Endothelial cell of umbilical vein (primary cell): ENCODE results near the gene NAV2. TPM values are rescaled to one million over a fixed set of nuclear protein-coding genes. Genes with fewer than 3 reads are reported as not detected.

Experiments
- BruUV-seq: library from RNA; stranded (reverse); fragments of 400-500 nt; replicated peaks from 2 replicates; lab custom pipeline; 2021; lab: Mats Ljungman, UMichigan
- CTCF ChIA-PET: fragments of 300-600, 350-600 bp; sonication (Branson Sonifier 250); formaldehyde crosslinking; loops from one replicate; lab custom pipeline; 2021; ENCODE audit warnings: antibody characterized with exemption, inconsistent platforms; lab: Charles Lee
- POLR2A ChIA-PET: fragments of 300-600, 350-600 bp; sonication (Branson Sonifier 250); formaldehyde crosslinking; loops from one replicate; lab custom pipeline; 2021; ENCODE audit warnings: antibody characterized with exemption, inconsistent platforms; lab: Charles Lee
- DNase-seq: peaks from one replicate; pipeline ENCODE4 v3.0.0-alpha.2; 2011; ENCODE audit warnings: low read depth, low spot score
- FAIRE-seq: peaks from 2 replicates; lab custom pipeline; 2011; peaks lifted over from hg19 to GRCh38; lab: Jason Lieb, UNC
- H2AFZ ChIP-seq: 2 replicates; pipeline ENCODE4 v1.6.0; 2012; ENCODE audit warnings: low read depth, low read length, control low read depth, inconsistent platforms
- H3K27ac ChIP-seq: 2 replicates; pipeline ENCODE4 v1.5.1; 2011; ENCODE audit warnings: low read depth, mild to moderate bottlenecking, control low read depth, low read length, moderate library complexity; ENCODE audit not compliant: insufficient read depth
- H3K27me3 ChIP-seq, 2 experiments: 2 replicates each; pipeline versions ENCODE4 v1.6.0 to v1.6.1; 2011; ENCODE audit warnings: low read length in 2 of 2, mixed read lengths in 1 of 2; ENCODE audit not compliant: control insufficient read depth in 2 of 2, insufficient read depth in 2 of 2
- H3K36me3 ChIP-seq, 2 experiments: 2 replicates in 1 of 2; 3 replicates in 1 of 2; pipeline ENCODE4 v1.5.1; 2011; ENCODE audit warnings: low read length in 2 of 2, mild to moderate bottlenecking in 1 of 2, moderate library complexity in 1 of 2; ENCODE audit not compliant: control insufficient read depth in 2 of 2, insufficient read depth in 2 of 2; ENCODE audit errors: extremely low read depth in 1 of 2
- H3K4me1 ChIP-seq: 3 replicates; pipeline ENCODE4 v1.5.1; 2011; ENCODE audit warnings: mild to moderate bottlenecking, low read length; ENCODE audit not compliant: control insufficient read depth, insufficient read depth; ENCODE audit errors: extremely low read depth
- H3K4me2 ChIP-seq: 2 replicates; pipeline ENCODE4 v1.6.1; 2011; ENCODE audit warnings: low read length, control low read depth, mixed read lengths; ENCODE audit not compliant: insufficient read depth
- H3K4me3 ChIP-seq, 3 experiments: fragments of 200-600 bp in 1 of 3; sonication (generic), shearing (Covaris generic) in 1 of 3; replicated peaks in 1 of 3; 2 replicates each; pipeline ENCODE4 v1.5.1; 2011 to 2016; ENCODE audit warnings: control low read depth in 3 of 3, low read length in 3 of 3, mild to moderate bottlenecking in 2 of 3, inconsistent platforms in 1 of 3, low read depth in 1 of 3, moderate library complexity in 1 of 3; ENCODE audit not compliant: insufficient read depth in 1 of 3
- H3K79me2 ChIP-seq: 2 replicates; pipeline ENCODE4 v1.6.0; 2012; ENCODE audit warnings: low read length, inconsistent platforms; ENCODE audit not compliant: control insufficient read depth, insufficient read depth
- H3K9ac ChIP-seq: replicated peaks from 2 replicates; pipeline ENCODE3; 2011; ENCODE audit warnings: low read length, control low read depth; ENCODE audit not compliant: insufficient read depth; ENCODE audit errors: extremely low read depth
- H3K9me1 ChIP-seq: replicated peaks from 3 replicates; pipeline ENCODE4 v1.6.0; 2011; ENCODE audit warnings: mild to moderate bottlenecking, low read length; ENCODE audit not compliant: control insufficient read depth, insufficient read depth; ENCODE audit errors: extremely low read depth
- H3K9me3 ChIP-seq: replicated peaks from 2 replicates; pipeline ENCODE4 v1.5.1; 2012; ENCODE audit warnings: low read length, inconsistent platforms; ENCODE audit not compliant: control insufficient read depth, insufficient read depth
- H4K20me1 ChIP-seq: replicated peaks from 2 replicates; pipeline ENCODE3; 2011; ENCODE audit warnings: mild to moderate bottlenecking, low read length; ENCODE audit not compliant: control insufficient read depth, insufficient read depth; ENCODE audit errors: extremely low read depth
- EZH2 ChIP-seq: IDR thresholded peaks from 2 replicates; pipeline ENCODE4 v1.6.1; 2012; ENCODE audit warnings: borderline replicate concordance, low read depth, mild to moderate bottlenecking, moderate library complexity, low read length, inconsistent platforms; ENCODE audit not compliant: severe bottlenecking
- FOS ChIP-seq: IDR thresholded peaks from 2 replicates; pipeline ENCODE4 v1.6.1; 2011; ENCODE audit warnings: mild to moderate bottlenecking, low read length, moderate library complexity, borderline replicate concordance; ENCODE audit not compliant: insufficient read depth
- GATA2 ChIP-seq: IDR thresholded peaks from 2 replicates; pipeline ENCODE4 v1.7.0; 2011; ENCODE audit warnings: low read depth, mild to moderate bottlenecking, moderate library complexity, mixed read lengths, low read length; ENCODE audit not compliant: insufficient read length, insufficient read depth
- JUN ChIP-seq: IDR thresholded peaks from 2 replicates; pipeline ENCODE4 v1.6.1; 2011; ENCODE audit warnings: borderline replicate concordance, low read depth; ENCODE audit not compliant: insufficient read length, insufficient read depth
- MAX ChIP-seq: IDR thresholded peaks from 2 replicates; pipeline ENCODE4 v1.6.1; 2011; ENCODE audit not compliant: insufficient read depth, insufficient read length
- MYC ChIP-seq: IDR thresholded peaks from one replicate; pipeline ENCODE4 v1.6.1; 2011; ENCODE audit warnings: mild to moderate bottlenecking, low read depth, low read length
- POLR2A ChIP-seq: IDR thresholded peaks from 2 replicates; pipeline ENCODE4 v1.6.1; 2012; ENCODE audit warnings: low read depth, mild to moderate bottlenecking, control low read depth, low read length
- POLR2AphosphoS5 ChIP-seq: IDR thresholded peaks from 2 replicates; pipeline ENCODE4 v1.6.1; 2012; ENCODE audit warnings: low read depth, mild to moderate bottlenecking, control low read depth, low read length, moderate library complexity; ENCODE audit not compliant: insufficient read depth
- dilution Hi-C: fragments of 300-500 bp; cut with MboI; formaldehyde crosslinking; loops from one replicate; pipeline ENCODE4 v1.15.0; 2019; ENCODE audit warnings: low sequenced_read_pairs; ENCODE audit not compliant: extremely low pct_ligation_motif_present
- intact Hi-C: fragments of 100-400 bp; cut with micrococcal nuclease; formaldehyde crosslinking; loops from one replicate; pipeline ENCODE4 v1.10.0; 2022
- polyA plus RNA-seq, 4 experiments: library from polyadenylated mRNA; depleted of rRNA in 3 of 4; stranded (reverse) in 3 of 4; unstranded in 1 of 4; fragments of >200 nt; gene quantifications; 2 replicates each; pipeline versions ENCODE4 v1.2.1 to v1.2.3, GENCODE V29; 2011 to 2012; ENCODE audit warnings: missing spikeins in 1 of 4
- total RNA-seq: library from RNA; stranded (reverse); gene quantifications from 2 replicates; pipeline ENCODE4 v1.2.3, GENCODE V29; 2021
- TF ChIP-seq, protein P1 (sequence below), 2 donors: IDR thresholded peaks; 1 replicate in 1 of 2; 2 replicates in 1 of 2; pipeline ENCODE4 v1.5.1; 2011; ENCODE audit warnings: low read length in 2 of 2, mild to moderate bottlenecking in 2 of 2, moderate library complexity in 2 of 2, control low read depth in 1 of 2, inconsistent platforms in 1 of 2, low read depth in 1 of 2; ENCODE audit not compliant: insufficient read depth in 1 of 2; ENCODE audit errors: extremely low read depth in 1 of 2

NAV2 gene
- total and polyA plus RNA-seq, 2 donors (not counting 3 experiments of a cell fraction or from before 2014, with no cell fraction given) = 10.9 to 68.0 TPM

DNA sequence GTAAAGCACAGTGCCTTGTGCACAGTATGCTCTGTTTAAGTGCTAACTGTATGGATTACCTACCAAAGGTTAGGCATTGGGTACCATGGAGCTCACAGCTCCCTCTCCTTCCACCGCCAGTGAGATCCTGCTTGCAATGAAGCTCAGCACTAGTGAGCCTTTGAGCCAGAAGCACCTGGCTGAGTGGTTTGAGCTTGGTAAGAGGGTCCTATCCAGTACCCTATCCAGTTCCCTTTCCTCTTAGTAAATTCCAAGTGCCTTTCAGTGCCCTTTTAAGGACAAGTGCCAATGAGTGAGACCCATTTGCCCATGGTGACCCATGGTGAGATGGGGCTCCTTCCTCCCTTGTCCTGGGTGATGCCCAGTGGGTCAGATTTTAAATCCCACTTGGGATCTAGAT is 43.1 kb upstream of the NAV2 start:
- FAIRE-seq = no peak
- no peaks in the 10 kb centered on the region for H3K36me3 ChIP-seq
- intact Hi-C loops = no loop called here
- no peak overlapping the region for H3K4me2 ChIP-seq
- dilution Hi-C loops = no loop called here
- H3K79me2 ChIP-seq = no peaks in the 10 kb centered on the region
- H3K9me3 ChIP-seq = no peaks in the 10 kb centered on the region
- H3K4me1 ChIP-seq = peaks cover 6% of the 10 kb centered on the region
- no peak overlapping the region for H3K4me3 ChIP-seq
- no peaks in the 10 kb centered on the region for H3K9me1 ChIP-seq
- ChIA-PET CTCF (interaction anchor here (1.4 to 1.9 kb wide), 2 partner anchors 11 to 14 kb away, joined by 3 to 7 read pairs; no protein-coding TSS in a partner anchor), POLR2A (no interaction called here)
- H3K27ac ChIP-seq = no peak overlapping the region
- TF ChIP-seq GATA2 (no peak), JUN (no peak), MAX (no peak), POLR2AphosphoS5 (no peak), EZH2 (no peak), POLR2A (no peak), FOS (no peak), MYC (no peak)
- TF ChIP-seq, protein P1, sequence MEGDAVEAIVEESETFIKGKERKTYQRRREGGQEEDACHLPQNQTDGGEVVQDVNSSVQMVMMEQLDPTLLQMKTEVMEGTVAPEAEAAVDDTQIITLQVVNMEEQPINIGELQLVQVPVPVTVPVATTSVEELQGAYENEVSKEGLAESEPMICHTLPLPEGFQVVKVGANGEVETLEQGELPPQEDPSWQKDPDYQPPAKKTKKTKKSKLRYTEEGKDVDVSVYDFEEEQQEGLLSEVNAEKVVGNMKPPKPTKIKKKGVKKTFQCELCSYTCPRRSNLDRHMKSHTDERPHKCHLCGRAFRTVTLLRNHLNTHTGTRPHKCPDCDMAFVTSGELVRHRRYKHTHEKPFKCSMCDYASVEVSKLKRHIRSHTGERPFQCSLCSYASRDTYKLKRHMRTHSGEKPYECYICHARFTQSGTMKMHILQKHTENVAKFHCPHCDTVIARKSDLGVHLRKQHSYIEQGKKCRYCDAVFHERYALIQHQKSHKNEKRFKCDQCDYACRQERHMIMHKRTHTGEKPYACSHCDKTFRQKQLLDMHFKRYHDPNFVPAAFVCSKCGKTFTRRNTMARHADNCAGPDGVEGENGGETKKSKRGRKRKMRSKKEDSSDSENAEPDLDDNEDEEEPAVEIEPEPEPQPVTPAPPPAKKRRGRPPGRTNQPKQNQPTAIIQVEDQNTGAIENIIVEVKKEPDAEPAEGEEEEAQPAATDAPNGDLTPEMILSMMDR (IDR thresholded peaks at IDR 0.05; ENCODE audit: extremely low read depth in 1 of 2, insufficient read depth in 1 of 2, low read depth in 1 of 2, low read length in 2 of 2) = no peak
- BruUV-seq = no TSS peak
- no peaks in the 10 kb centered on the region for H4K20me1 ChIP-seq
- H3K9ac ChIP-seq = no peak overlapping the region
- no peak overlapping the region for H2AFZ ChIP-seq
- H3K27me3 ChIP-seq = no peaks in the 10 kb centered on the region
- DNase-seq = no peak
